CD4-positive, alpha-beta T cell (primary cell): ENCODE data around the gene TSPAN9. TPM values are rescaled to one million over a fixed set of nuclear protein-coding genes. Genes with fewer than 3 reads are reported as not detected.

Source experiments
- ATAC-seq: fragments of 200-7000 bp; cut with Tn5 transposase; one replicate; pipeline ENCODE4 v1.10.0; 2022; ENCODE audit warnings: mild to moderate bottlenecking; ENCODE audit not compliant: poor library complexity
- CTCF ChIA-PET: fragments of 350-600 bp; sonication (Branson Sonifier 250); formaldehyde crosslinking; loops from one replicate; lab custom pipeline; 2021; ENCODE audit warnings: antibody characterized with exemption, inconsistent platforms; lab: Charles Lee
- POLR2A ChIA-PET: fragments of 350-600 bp; sonication (Branson Sonifier 250); formaldehyde crosslinking; loops from one replicate; lab custom pipeline; 2021; ENCODE audit warnings: antibody characterized with exemption, inconsistent platforms; lab: Charles Lee
- DNase-seq, 14 experiments: peaks; one replicate each; pipeline ENCODE4 v3.0.0-alpha.2; 2013 to 2020; ENCODE audit warnings: mixed read lengths in 2 of 14
- H3K27ac ChIP-seq, 2 donors: one replicate each; pipeline versions ENCODE4 v1.5.1 to v1.7.0; 2013; ENCODE audit warnings: low read length in 2 of 2, low read depth in 1 of 2, mild to moderate bottlenecking in 1 of 2
- H3K27me3 ChIP-seq, 2 experiments: 1 replicate in 1 of 2; 2 replicates in 1 of 2; pipeline versions ENCODE4 v1.6.1 to v1.7.0; 2013; ENCODE audit warnings: low read length in 2 of 2, control low read depth in 1 of 2, mild to moderate bottlenecking in 1 of 2, moderate library complexity in 1 of 2; ENCODE audit not compliant: insufficient read depth in 2 of 2, control insufficient read depth in 1 of 2
- H3K36me3 ChIP-seq: one replicate; pipeline ENCODE4 v1.6.1; 2013; ENCODE audit warnings: low read length, control low read depth; ENCODE audit not compliant: insufficient read depth
- H3K4me1 ChIP-seq: one replicate; pipeline ENCODE4 v1.6.1; 2013; ENCODE audit warnings: low read length, control low read depth; ENCODE audit not compliant: insufficient read depth
- H3K4me3 ChIP-seq: one replicate; pipeline ENCODE4 v1.5.1; 2013; ENCODE audit warnings: mild to moderate bottlenecking, low read length, moderate library complexity
- H3K9me3 ChIP-seq, 2 experiments: 1 replicate in 1 of 2; 2 replicates in 1 of 2; pipeline versions ENCODE4 v1.6.1 to v1.7.0; 2013; ENCODE audit warnings: low read length in 2 of 2, mild to moderate bottlenecking in 2 of 2, control low read depth in 1 of 2, moderate library complexity in 1 of 2; ENCODE audit not compliant: control insufficient read depth in 1 of 2, insufficient read depth in 1 of 2
- H3K27ac Mint-ChIP-seq: one replicate; pipeline ENCODE4 v1.8.0; 2020; ENCODE audit warnings: mixed read lengths
- H3K27me3 Mint-ChIP-seq: one replicate; pipeline ENCODE4 v1.8.0; 2021; ENCODE audit warnings: mixed read lengths
- H3K36me3 Mint-ChIP-seq: one replicate; pipeline ENCODE4 v1.8.0; 2021; ENCODE audit warnings: low read depth, mixed read lengths
- H3K4me1 Mint-ChIP-seq: one replicate; pipeline ENCODE4 v1.8.0; 2021; ENCODE audit warnings: low read depth, mixed read lengths
- H3K4me3 Mint-ChIP-seq: one replicate; pipeline ENCODE4 v1.8.0; 2020; ENCODE audit warnings: mild to moderate bottlenecking, mixed read lengths
- H3K9me3 Mint-ChIP-seq: one replicate; pipeline ENCODE4 v1.8.0; 2020; ENCODE audit warnings: mixed read lengths
- intact Hi-C, 2 experiments: fragments of 100-400 bp; cut with DNase I in 1 of 2; cut with micrococcal nuclease in 1 of 2; formaldehyde crosslinking; loops; one replicate each; pipeline versions ENCODE4 v1.15.1 to v1.9.0; 2023 to 2025; cut with DNase I, micrococcal nuclease
- total RNA-seq, 174 experiments: library from RNA in 2 of 174; stranded (reverse) in 2 of 174; gene quantifications; one replicate each; pipeline ENCODE4 v1.2.3 and lab custom pipeline; 2021 to 2026
- TF ChIP-seq, protein P1 (sequence below): fragments of 200-600 bp; IDR thresholded peaks from one replicate; pipeline ENCODE4 v1.8.0; 2022; ENCODE audit warnings: antibody characterized with exemption, mild to moderate bottlenecking

TSPAN9 gene
- total RNA-seq, 2 experiments from 2014 or later, result 0.82 to 1.3 TPM

DNA sequence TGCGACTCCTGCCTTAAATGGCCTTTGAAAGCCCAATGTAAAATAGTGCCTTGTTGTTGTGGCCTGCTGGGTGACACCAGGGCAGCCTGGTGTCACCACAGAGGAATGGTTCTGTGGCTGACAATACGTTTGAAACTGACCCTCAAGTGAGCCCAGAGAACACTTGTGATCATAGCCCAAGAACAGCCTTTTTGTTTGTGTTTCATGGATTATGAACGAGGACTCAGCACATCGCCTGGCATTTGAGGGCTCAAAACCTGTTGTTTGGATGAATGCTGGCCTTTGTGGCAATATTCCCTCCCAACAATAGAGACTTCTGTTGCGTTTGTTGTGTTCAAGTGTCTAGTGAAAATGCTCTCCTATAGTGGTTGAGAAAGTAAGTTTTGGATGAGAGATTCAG, 48.5 kb downstream of the TSPAN9 start:
- ChIA-PET CTCF (no interaction called here), POLR2A (no interaction called here)
- intact Hi-C loops, result no loop called here
- H3K4me3 Mint-ChIP-seq, result no peak overlapping the region
- Histone ChIP-seq H3K4me1 (peaks cover 15% of the 10 kb centered on the region), H3K4me3 (no peak overlapping the region), H3K9me3 (peaks cover 4 to 11% of the 10 kb centered on the region in 2 experiments), H3K27ac (no peak overlapping the region), H3K27me3 (peaks cover 13 to 25% of the 10 kb centered on the region in 2 experiments), H3K36me3 (no peaks in the 10 kb centered on the region)
- DNase-seq (no peak), ATAC-seq (no peak)
- H3K9me3 Mint-ChIP-seq, result no peaks in the 10 kb centered on the region
- no peak overlapping the region for H3K27ac Mint-ChIP-seq
- peaks cover 42% of the 10 kb centered on the region for H3K27me3 Mint-ChIP-seq
- peaks cover 18% of the 10 kb centered on the region for H3K4me1 Mint-ChIP-seq
- no peaks in the 10 kb centered on the region for H3K36me3 Mint-ChIP-seq
- TF ChIP-seq, protein P1, sequence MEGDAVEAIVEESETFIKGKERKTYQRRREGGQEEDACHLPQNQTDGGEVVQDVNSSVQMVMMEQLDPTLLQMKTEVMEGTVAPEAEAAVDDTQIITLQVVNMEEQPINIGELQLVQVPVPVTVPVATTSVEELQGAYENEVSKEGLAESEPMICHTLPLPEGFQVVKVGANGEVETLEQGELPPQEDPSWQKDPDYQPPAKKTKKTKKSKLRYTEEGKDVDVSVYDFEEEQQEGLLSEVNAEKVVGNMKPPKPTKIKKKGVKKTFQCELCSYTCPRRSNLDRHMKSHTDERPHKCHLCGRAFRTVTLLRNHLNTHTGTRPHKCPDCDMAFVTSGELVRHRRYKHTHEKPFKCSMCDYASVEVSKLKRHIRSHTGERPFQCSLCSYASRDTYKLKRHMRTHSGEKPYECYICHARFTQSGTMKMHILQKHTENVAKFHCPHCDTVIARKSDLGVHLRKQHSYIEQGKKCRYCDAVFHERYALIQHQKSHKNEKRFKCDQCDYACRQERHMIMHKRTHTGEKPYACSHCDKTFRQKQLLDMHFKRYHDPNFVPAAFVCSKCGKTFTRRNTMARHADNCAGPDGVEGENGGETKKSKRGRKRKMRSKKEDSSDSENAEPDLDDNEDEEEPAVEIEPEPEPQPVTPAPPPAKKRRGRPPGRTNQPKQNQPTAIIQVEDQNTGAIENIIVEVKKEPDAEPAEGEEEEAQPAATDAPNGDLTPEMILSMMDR, result no peak

DNA sequence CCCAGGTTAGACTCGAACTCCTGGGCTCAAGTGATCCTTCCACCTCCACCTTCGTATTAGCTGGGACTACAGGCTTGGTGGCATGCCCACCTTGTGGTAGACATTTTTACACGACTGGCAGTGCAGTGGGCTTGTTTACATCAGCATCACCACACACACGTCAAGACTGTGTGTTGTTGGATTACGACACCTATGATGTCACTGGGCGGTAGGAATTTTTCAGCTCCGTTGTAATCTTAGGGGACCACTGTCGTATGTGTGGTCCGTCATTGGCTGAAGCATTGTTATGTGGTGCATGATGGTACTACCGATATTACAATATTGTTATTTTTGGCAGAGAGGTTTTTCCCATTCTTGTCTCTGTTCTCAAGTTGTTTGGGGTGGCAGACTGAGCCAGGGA, 50.7 kb downstream of the TSPAN9 start:
- Mint-ChIP-seq H3K4me1 (peaks cover 20% of the 10 kb centered on the region), H3K4me3 (no peak overlapping the region), H3K9me3 (no peaks in the 10 kb centered on the region), H3K27me3 (peaks cover 60% of the 10 kb centered on the region), H3K27ac (no peak overlapping the region), H3K36me3 (no peaks in the 10 kb centered on the region)
- intact Hi-C loops, result no loop called here
- Histone ChIP-seq H3K36me3 (no peaks in the 10 kb centered on the region), H3K27me3 (peaks cover 34 to 35% of the 10 kb centered on the region in 2 experiments), H3K9me3 (peaks cover 4 to 11% of the 10 kb centered on the region in 2 experiments), H3K4me1 (peaks cover 15% of the 10 kb centered on the region), H3K4me3 (no peak overlapping the region), H3K27ac (no peak overlapping the region)
- TF ChIP-seq, protein P1, result no peak
- ChIA-PET CTCF (no interaction called here), POLR2A (no interaction called here)
- ATAC-seq, result no peak
- no peak for DNase-seq

DNA sequence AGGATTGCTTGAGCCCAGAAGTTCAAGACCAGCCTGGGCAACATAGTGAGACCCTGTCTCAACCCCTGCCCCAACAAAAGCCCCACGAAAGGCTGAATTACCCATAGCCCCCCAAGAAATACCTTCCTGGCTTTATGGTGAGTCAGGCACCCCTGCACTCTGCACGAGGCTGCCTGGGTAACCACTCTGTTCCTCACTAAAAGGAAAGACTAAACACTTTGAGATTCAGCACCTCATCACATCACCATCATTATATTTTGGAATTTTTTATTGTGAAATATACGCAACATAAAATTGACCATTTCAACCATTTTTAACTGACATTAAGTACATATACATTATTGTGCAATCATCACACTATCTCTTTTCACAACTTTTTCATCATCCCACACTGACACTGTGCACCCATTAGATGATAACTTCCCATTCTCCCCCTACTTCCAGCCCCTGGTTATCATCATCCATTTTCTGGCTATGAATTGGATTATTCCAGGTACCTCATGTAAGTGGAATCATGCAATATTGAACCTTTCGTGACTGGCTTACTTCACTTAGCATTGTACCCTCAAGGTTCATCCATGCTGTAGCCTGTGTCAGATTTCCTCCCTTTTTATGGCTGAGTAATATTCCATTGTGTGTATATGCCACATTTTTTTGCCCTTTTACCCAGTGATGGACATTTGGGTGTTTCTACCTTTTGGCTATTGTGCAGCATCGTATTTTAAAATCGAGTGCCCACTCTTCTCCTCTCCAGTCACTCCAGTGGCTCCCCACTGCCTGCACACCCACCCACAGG, 51.5 kb downstream of the TSPAN9 start:
- no peak overlapping the region for H3K27ac ChIP-seq
- H3K27me3 Mint-ChIP-seq, result peaks cover 62% of the 10 kb centered on the region
- H3K27ac Mint-ChIP-seq, result no peak overlapping the region
- DNase-seq, result no peak
- ChIA-PET POLR2A (no interaction called here), CTCF (no interaction called here)
- H3K4me3 Mint-ChIP-seq, result no peak overlapping the region
- no peaks in the 10 kb centered on the region for H3K9me3 Mint-ChIP-seq
- TF ChIP-seq, protein P1, result no peak
- H3K27me3 ChIP-seq, result peaks cover 32 to 40% of the 10 kb centered on the region in 2 experiments
- peaks cover 20% of the 10 kb centered on the region for H3K4me1 Mint-ChIP-seq
- H3K36me3 ChIP-seq, result no peaks in the 10 kb centered on the region
- peaks cover 4 to 11% of the 10 kb centered on the region in 2 experiments for H3K9me3 ChIP-seq
- no peaks in the 10 kb centered on the region for H3K36me3 Mint-ChIP-seq
- H3K4me1 ChIP-seq, result peaks cover 15% of the 10 kb centered on the region
- ATAC-seq, result no peak
- intact Hi-C loops, result no loop called here
- no peak overlapping the region for H3K4me3 ChIP-seq
